ENCODE measurements around the gene ADAM30. TPM values are rescaled to one million over a fixed set of nuclear protein-coding genes. Genes with fewer than 3 reads are reported as not detected.

The ADAM30 gene
- total and polyA plus RNA-seq, 11 donors, result not detected

GRCh38 chr1:119910618-119911017 lies 14.3 kb upstream of the ADAM30 start:
- Histone ChIP-seq H3K36me3 (peaks cover 0 to 34% (median 15%) of the 10 kb centered on the region in 9 donors), H3K4me1 (no peaks in the 10 kb centered on the region), H3K4me3 (no peak overlapping the region), H3K27me3 (no peaks in the 10 kb centered on the region), H3K27ac (no peak overlapping the region), H3K9me3 (no peaks in the 10 kb centered on the region)
- intact Hi-C loops (cut with DNase I), result no loop called here
- ATAC-seq (no peak), DNase-seq (no peak)
- WGBS, 4 donors, result 60 to 83% (median 73%) methylated on average over 3 to 4 of the region's 4 CpGs
- no peak for TF ChIP-seq POLR2A (IDR thresholded peaks at IDR 0.05)
- TF ChIP-seq, protein P1, sequence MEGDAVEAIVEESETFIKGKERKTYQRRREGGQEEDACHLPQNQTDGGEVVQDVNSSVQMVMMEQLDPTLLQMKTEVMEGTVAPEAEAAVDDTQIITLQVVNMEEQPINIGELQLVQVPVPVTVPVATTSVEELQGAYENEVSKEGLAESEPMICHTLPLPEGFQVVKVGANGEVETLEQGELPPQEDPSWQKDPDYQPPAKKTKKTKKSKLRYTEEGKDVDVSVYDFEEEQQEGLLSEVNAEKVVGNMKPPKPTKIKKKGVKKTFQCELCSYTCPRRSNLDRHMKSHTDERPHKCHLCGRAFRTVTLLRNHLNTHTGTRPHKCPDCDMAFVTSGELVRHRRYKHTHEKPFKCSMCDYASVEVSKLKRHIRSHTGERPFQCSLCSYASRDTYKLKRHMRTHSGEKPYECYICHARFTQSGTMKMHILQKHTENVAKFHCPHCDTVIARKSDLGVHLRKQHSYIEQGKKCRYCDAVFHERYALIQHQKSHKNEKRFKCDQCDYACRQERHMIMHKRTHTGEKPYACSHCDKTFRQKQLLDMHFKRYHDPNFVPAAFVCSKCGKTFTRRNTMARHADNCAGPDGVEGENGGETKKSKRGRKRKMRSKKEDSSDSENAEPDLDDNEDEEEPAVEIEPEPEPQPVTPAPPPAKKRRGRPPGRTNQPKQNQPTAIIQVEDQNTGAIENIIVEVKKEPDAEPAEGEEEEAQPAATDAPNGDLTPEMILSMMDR (IDR thresholded peaks at IDR 0.05), result no peak

DNA sequence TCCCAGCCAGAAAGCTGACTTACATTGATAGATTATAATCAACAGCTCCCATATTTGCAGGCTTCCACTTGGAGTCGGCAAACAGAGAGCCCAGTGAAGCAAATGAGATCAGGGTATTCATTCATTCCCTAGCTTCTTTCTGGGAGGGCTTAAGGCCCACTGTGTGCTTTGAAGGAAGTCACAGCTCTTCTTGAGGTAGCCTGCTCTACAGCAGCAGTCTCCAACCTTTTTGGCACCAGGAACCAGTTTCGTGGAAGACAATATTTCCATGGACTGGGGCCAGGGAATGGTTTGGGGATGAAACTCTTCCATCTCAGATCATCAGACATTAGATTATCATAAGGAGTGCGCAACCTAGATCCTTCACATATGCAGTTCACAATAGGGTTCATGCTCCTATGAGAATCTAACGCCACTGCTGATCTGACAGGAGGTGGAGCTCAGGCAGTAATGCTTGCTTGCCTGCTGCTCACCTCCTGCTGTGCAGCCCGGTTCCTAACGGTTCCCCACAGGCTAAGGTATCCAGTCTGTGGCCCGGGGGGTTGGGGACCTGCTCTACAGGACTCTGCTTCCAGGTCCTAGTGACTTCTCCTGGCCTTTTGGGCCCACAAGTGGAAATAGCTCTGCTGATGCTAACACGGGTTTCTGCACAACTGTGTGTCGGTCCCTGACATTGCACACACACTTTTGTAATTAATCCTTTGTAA lies 13.7 kb upstream of the ADAM30 start:
- H3K36me3 ChIP-seq, result peaks cover 0 to 28% (median 9%) of the 10 kb centered on the region in 9 donors
- peaks cover 0 to 5% (median 0%) of the 10 kb centered on the region in 12 donors for H3K9me3 ChIP-seq
- H3K4me1 ChIP-seq, result no peaks in the 10 kb centered on the region
- TF ChIP-seq, protein P1 (IDR thresholded peaks at IDR 0.05), result no peak
- no peak for TF ChIP-seq POLR2A (IDR thresholded peaks at IDR 0.05)
- no peak overlapping the region for H3K4me3 ChIP-seq
- no peak overlapping the region for H3K27ac ChIP-seq
- ATAC-seq (no peak), DNase-seq (no peak)
- no peaks in the 10 kb centered on the region for H3K27me3 ChIP-seq
- intact Hi-C loops (cut with DNase I), result no loop called here
- WGBS, 4 donors, result 66 to 70% (median 69%) methylated on average over 9 of the region's 9 CpGs

GRCh38 chr1:119908661-119909060 lies 12.3 kb upstream of the ADAM30 start:
- intact Hi-C loops (cut with DNase I), result no loop called here
- Histone ChIP-seq H3K27ac (no peak overlapping the region), H3K36me3 (peaks cover 0 to 15% (median 0%) of the 10 kb centered on the region in 9 donors), H3K27me3 (no peaks in the 10 kb centered on the region), H3K4me1 (no peaks in the 10 kb centered on the region), H3K4me3 (no peak overlapping the region), H3K9me3 (peaks cover 0 to 11% (median 0%) of the 10 kb centered on the region in 12 donors)
- TF ChIP-seq, protein P1 (IDR thresholded peaks at IDR 0.05), result no peak
- TF ChIP-seq POLR2A (IDR thresholded peaks at IDR 0.05), result no peak
- 83 to 90% (median 88%) methylated on average over 3 of the region's 3 CpGs for WGBS, 4 donors
- ATAC-seq (no peak), DNase-seq (no peak)

DNA sequence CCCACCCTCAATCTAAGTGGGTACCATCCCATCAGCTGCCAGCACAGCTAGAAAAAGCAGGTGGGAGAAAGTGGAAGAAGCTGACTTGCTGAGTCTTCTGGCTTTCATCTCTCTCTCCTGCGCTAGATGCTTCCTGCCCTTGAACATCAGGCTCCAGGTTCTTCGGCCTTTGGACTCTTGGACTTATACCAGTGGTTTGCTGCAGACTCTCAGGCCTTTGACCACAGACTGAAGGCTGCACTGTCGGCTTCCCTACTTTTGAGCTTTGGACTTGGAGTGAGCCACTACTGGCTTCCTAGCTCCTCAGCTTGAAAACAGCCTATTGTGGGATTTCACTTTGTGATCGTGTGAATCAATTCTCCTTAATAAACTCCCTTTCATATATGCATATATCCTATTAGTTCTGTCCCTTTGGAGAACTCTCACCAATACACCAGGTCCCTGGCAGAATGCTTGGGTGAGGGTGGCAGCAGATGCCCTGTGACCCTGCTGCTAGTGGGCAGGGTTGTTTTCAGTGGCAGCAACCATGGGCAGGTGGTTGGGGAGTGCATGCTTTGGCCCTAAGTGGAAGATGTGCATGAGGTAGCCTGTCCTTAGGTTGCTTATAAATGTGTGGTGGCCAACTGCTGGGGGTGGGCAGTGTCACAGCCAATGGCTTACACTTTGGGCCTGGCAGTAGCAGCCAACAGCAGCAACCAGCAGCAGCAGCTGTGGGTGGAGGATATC lies 10.8 kb upstream of the ADAM30 start:
- no peak overlapping the region for H3K27ac ChIP-seq
- no peak overlapping the region for H3K4me3 ChIP-seq
- intact Hi-C loops (cut with DNase I), result no loop called here
- DNase-seq, result no peak
- TF ChIP-seq, protein P1 (IDR thresholded peaks at IDR 0.05), result no peak
- no peak for TF ChIP-seq POLR2A (IDR thresholded peaks at IDR 0.05)
- H3K27me3 ChIP-seq, result no peaks in the 10 kb centered on the region
- H3K9me3 ChIP-seq, result peaks cover 0 to 11% (median 0%) of the 10 kb centered on the region in 12 donors
- WGBS, 4 donors, result 83 to 96% (median 93%) methylated on average over 4 of the region's 4 CpGs
- H3K36me3 ChIP-seq, result peaks cover 0 to 1% (median 0%) of the 10 kb centered on the region in 9 donors
- no peaks in the 10 kb centered on the region for H3K4me1 ChIP-seq
- no peak for ATAC-seq

Measured in heart left ventricle (tissue), 16 donors.